HTR-8/SVneo (cell line): ENCODE data around the gene CHRNA3.
"Not testable (repeated sequence)": the region's sequence is repeated elsewhere in the genome, so short reads cannot be mapped to it uniquely, and the experiment has no call there.

ENCODE experiments used
- DNase-seq: peaks from one replicate; pipeline ENCODE4 v3.0.0; 2011; ENCODE audit warnings: low spot score, mixed read lengths; ENCODE audit not compliant: insufficient read length
- FAIRE-seq: peaks from 2 replicates; lab custom pipeline; 2011; peaks lifted over from hg19 to GRCh38; lab: Jason Lieb, UNC

The CHRNA3 gene

GRCh38 chr15:78619022-78619950 is 1.5 kb downstream of the CHRNA3 start:
- no peak for FAIRE-seq
- no peak for DNase-seq

GRCh38 chr15:78618490-78618934 is 2.3 kb downstream of the CHRNA3 start:
- FAIRE-seq (peak; percentile 82), DNase-seq (peak; percentile 87)

- FAIRE-seq (no peak), DNase-seq (no peak)
Observed at GRCh38 chr15:78618064-78618463, 2.7 kb downstream of the CHRNA3 start.

- no peak for FAIRE-seq
- DNase-seq, result no peak
Observed at GRCh38 chr15:78617516-78617915, 3.3 kb downstream of the CHRNA3 start.

GRCh38 chr15:78617076-78617475 is 3.7 kb downstream of the CHRNA3 start:
- DNase-seq (no peak), FAIRE-seq (no peak)

GRCh38 chr15:78616506-78616905 is 4.3 kb downstream of the CHRNA3 start:
- DNase-seq (no peak), FAIRE-seq (no peak)

GRCh38 chr15:78615151-78615589 is 5.6 kb downstream of the CHRNA3 start:
- DNase-seq (no peak), FAIRE-seq (no peak)

GRCh38 chr15:78614021-78614420 is 6.8 kb downstream of the CHRNA3 start:
- DNase-seq (no peak), FAIRE-seq (no peak)

- not testable (repeated sequence) for DNase-seq, FAIRE-seq
Observed at GRCh38 chr15:78609551-78609950, 11.2 kb downstream of the CHRNA3 start.

- no peak for DNase-seq
- FAIRE-seq, result no peak
Observed at GRCh38 chr15:78605680-78606079, 15.1 kb downstream of the CHRNA3 start.

- DNase-seq, result no peak
- no peak for FAIRE-seq
Observed at GRCh38 chr15:78605201-78605600, 15.6 kb downstream of the CHRNA3 start.

- DNase-seq (no peak), FAIRE-seq (no peak)
Observed at GRCh38 chr15:78604420-78604819, 16.4 kb downstream of the CHRNA3 start.

- FAIRE-seq, result no peak
- no peak for DNase-seq
Observed at GRCh38 chr15:78603467-78603866, 17.3 kb downstream of the CHRNA3 start.

GRCh38 chr15:78599189-78599588 is 21.6 kb downstream of the CHRNA3 start:
- FAIRE-seq (no peak), DNase-seq (no peak)

GRCh38 chr15:78598348-78598747 is 22.4 kb downstream of the CHRNA3 start:
- DNase-seq, result no peak
- FAIRE-seq, result no peak

GRCh38 chr15:78597583-78597982 is 23.2 kb downstream of the CHRNA3 start:
- FAIRE-seq, result no peak
- no peak for DNase-seq

- DNase-seq (no peak), FAIRE-seq (no peak)
Observed at GRCh38 chr15:78574944-78575343, 45.9 kb downstream of the CHRNA3 start.

- no peak for FAIRE-seq
- no peak for DNase-seq
Observed at GRCh38 chr15:78573416-78573815, 47.4 kb downstream of the CHRNA3 start.

- no peak for DNase-seq
- FAIRE-seq, result no peak
Observed at GRCh38 chr15:78571382-78571781, 49.4 kb downstream of the CHRNA3 start.

- no peak for FAIRE-seq
- no peak for DNase-seq
Observed at GRCh38 chr15:78570710-78571109, 50.1 kb downstream of the CHRNA3 start.

- no peak for FAIRE-seq
- DNase-seq, result no peak
Observed at GRCh38 chr15:78567531-78567930, 53.3 kb downstream of the CHRNA3 start.
